ENCODE results near the gene RHOF. TPM values are rescaled to one million over a fixed set of nuclear protein-coding genes. Genes with fewer than 3 reads are reported as not detected.

Gene RHOF
- total and polyA plus RNA-seq, 5 donors from 2014 or later = 80.4 to 149 (median 96.4) TPM

Other genes starting within 250 kb of the RHOF start
- gene KDM2B, start 212.7 kb downstream of the RHOF start, total RNA-seq = 128 TPM
- gene KDM2B, start 212.7 kb downstream of the RHOF start, polyA plus RNA-seq = 10 to 100 TPM in 3 of 4 donors, 1 to 10 TPM in 1; 9.4 to 12.2 (median 11.0) TPM
- gene ORAI1, start 167.2 kb downstream of the RHOF start, total RNA-seq = 53.5 TPM
- gene ORAI1, start 167.2 kb downstream of the RHOF start, polyA plus RNA-seq = 100 to 1,000 TPM; 142 to 181 (median 173) TPM
- 5.6 TPM for gene MORN3, start 124.0 kb downstream of the RHOF start, total RNA-seq
- gene MORN3, start 124.0 kb downstream of the RHOF start, polyA plus RNA-seq = 1 to 10 TPM; 2.3 to 7.3 (median 4.9) TPM
- 7.5 TPM for gene TMEM120B, start 80.9 kb downstream of the RHOF start, total RNA-seq
- gene TMEM120B, start 80.9 kb downstream of the RHOF start, polyA plus RNA-seq = 1 to 10 TPM; 2.6 to 4.5 (median 2.7) TPM
- gene SETD1B, start 10.3 kb upstream of the RHOF start, total RNA-seq = 118 TPM
- gene SETD1B, start 10.3 kb upstream of the RHOF start, polyA plus RNA-seq = 1 to 10 TPM; 1.2 to 2.0 (median 1.5) TPM
- gene HPD, start 65.2 kb upstream of the RHOF start, total RNA-seq = not detected
- not detected for gene HPD, start 65.2 kb upstream of the RHOF start, polyA plus RNA-seq
- gene PSMD9, start 95.1 kb upstream of the RHOF start, total RNA-seq = 52.9 TPM
- 100 to 1,000 TPM in 1 of 4 donors, 10 to 100 TPM in 3; 75.2 to 106 (median 90.9) TPM for gene PSMD9, start 95.1 kb upstream of the RHOF start, polyA plus RNA-seq
- 0.96 TPM for gene CFAP251, start 124.9 kb upstream of the RHOF start, total RNA-seq
- gene CFAP251, start 124.9 kb upstream of the RHOF start, polyA plus RNA-seq = under 1 TPM in 1 of 4 donors, not detected in 3; 0.05 TPM
- 2.0 TPM for gene BCL7A, start 228.2 kb upstream of the RHOF start, total RNA-seq
- gene BCL7A, start 228.2 kb upstream of the RHOF start, polyA plus RNA-seq = under 1 TPM; 0.35 to 0.98 (median 0.53) TPM